CD14-positive monocyte (primary cell): ENCODE data around the gene MZB1. TPM values are rescaled to one million over a fixed set of nuclear protein-coding genes. Genes with fewer than 3 reads are reported as not detected.
A peak's percentile ranks its signal among the peaks of the same experiment; 100 is the strongest.

Experiments used
- DNase-seq, 3 donors: peaks; one replicate each; pipeline ENCODE4 v3.0.0-alpha.2; 2011 to 2022
- H2AFZ ChIP-seq: 2 replicates; pipeline ENCODE4 v1.6.0; 2012; ENCODE audit warnings: mild to moderate bottlenecking, low read depth, low read length, inconsistent platforms; ENCODE audit not compliant: insufficient read depth, poor library complexity, severe bottlenecking
- H3K27ac ChIP-seq, 2 donors: 1 replicate in 1 of 2; 2 replicates in 1 of 2; pipeline ENCODE4 v1.5.1; 2012 to 2013; ENCODE audit warnings: low read length in 2 of 2, control low read depth in 1 of 2, inconsistent platforms in 1 of 2, low read depth in 1 of 2, mild to moderate bottlenecking in 1 of 2
- H3K27me3 ChIP-seq, 2 donors: one replicate each; pipeline versions ENCODE4 v1.6.0 to v1.6.1; 2011 to 2013; ENCODE audit warnings: low read length in 2 of 2; ENCODE audit not compliant: control insufficient read depth in 2 of 2, insufficient read depth in 2 of 2
- H3K36me3 ChIP-seq, 2 donors: replicated peaks in 1 of 2; 1 replicate in 1 of 2; 2 replicates in 1 of 2; pipeline versions ENCODE4 v1.5.1 to v1.6.1; 2012 to 2013; ENCODE audit warnings: low read length in 2 of 2, control low read depth in 1 of 2, inconsistent platforms in 1 of 2, mild to moderate bottlenecking in 1 of 2; ENCODE audit not compliant: insufficient read depth in 2 of 2, control insufficient read depth in 1 of 2
- H3K4me1 ChIP-seq, 2 donors: 1 replicate in 1 of 2; 2 replicates in 1 of 2; pipeline versions ENCODE4 v1.5.1 to v1.6.1; 2012 to 2013; ENCODE audit warnings: low read length in 2 of 2, control low read depth in 1 of 2, inconsistent platforms in 1 of 2, mild to moderate bottlenecking in 1 of 2, moderate library complexity in 1 of 2; ENCODE audit not compliant: insufficient read depth in 2 of 2, control insufficient read depth in 1 of 2
- H3K4me2 ChIP-seq: replicated peaks from 2 replicates; pipeline ENCODE3; 2012; ENCODE audit warnings: low read length, moderate library complexity, mild to moderate bottlenecking; ENCODE audit not compliant: poor library complexity, severe bottlenecking; ENCODE audit errors: extremely low read depth
- H3K4me3 ChIP-seq, 3 experiments: fragments of 200-600 bp in 1 of 3; sonication (generic) in 1 of 3; replicated peaks in 1 of 3; 1 replicate in 2 of 3; 2 replicates in 1 of 3; pipeline ENCODE4 v1.5.1; 2011 to 2013; ENCODE audit warnings: low read length in 3 of 3, mild to moderate bottlenecking in 3 of 3, control low read depth in 2 of 3, low read depth in 2 of 3, inconsistent platforms in 1 of 3, moderate library complexity in 1 of 3
- H3K79me2 ChIP-seq: 2 replicates; pipeline ENCODE4 v1.6.0; 2012; ENCODE audit warnings: mild to moderate bottlenecking, control low read depth, inconsistent platforms, low read length, moderate library complexity; ENCODE audit not compliant: insufficient read depth
- H3K9ac ChIP-seq: 2 replicates; pipeline ENCODE4 v1.6.0; 2017; ENCODE audit warnings: low read length, mild to moderate bottlenecking; ENCODE audit not compliant: insufficient read depth, poor library complexity, severe bottlenecking
- H3K9me3 ChIP-seq, 2 donors: replicated peaks in 1 of 2; 1 replicate in 1 of 2; 2 replicates in 1 of 2; pipeline versions ENCODE4 v1.5.1 to v1.6.1; 2012 to 2013; ENCODE audit warnings: low read length in 2 of 2, control low read depth in 1 of 2; ENCODE audit not compliant: control insufficient read depth in 1 of 2, insufficient read depth in 1 of 2
- H4K20me1 ChIP-seq: 2 replicates; pipeline ENCODE4 v1.6.0; 2012; ENCODE audit warnings: mild to moderate bottlenecking, low read length, control low read depth, moderate library complexity; ENCODE audit not compliant: insufficient read depth
- H3K27ac Mint-ChIP-seq, 7 donors: one replicate each; pipeline ENCODE4 v1.8.0; 2020; ENCODE audit warnings: mild to moderate bottlenecking in 7 of 7, mixed read lengths in 7 of 7, moderate library complexity in 6 of 7, inconsistent platforms in 2 of 7
- H3K27me3 Mint-ChIP-seq, 3 donors: one replicate each; pipeline ENCODE4 v1.8.0; 2021 to 2022; ENCODE audit warnings: low read depth in 3 of 3, mild to moderate bottlenecking in 3 of 3, mixed read lengths in 3 of 3, moderate library complexity in 3 of 3, inconsistent platforms in 1 of 3
- H3K36me3 Mint-ChIP-seq, 2 donors: one replicate each; pipeline ENCODE4 v1.8.0; 2020; ENCODE audit warnings: mixed read lengths in 2 of 2, inconsistent platforms in 1 of 2, mild to moderate bottlenecking in 1 of 2
- H3K4me1 Mint-ChIP-seq: one replicate; pipeline ENCODE4 v1.8.0; 2020; ENCODE audit warnings: mild to moderate bottlenecking, mixed read lengths
- H3K4me3 Mint-ChIP-seq, 2 donors: one replicate each; pipeline ENCODE4 v1.8.0; 2020; ENCODE audit warnings: mild to moderate bottlenecking in 2 of 2, mixed read lengths in 2 of 2, moderate library complexity in 1 of 2
- H3K9me3 Mint-ChIP-seq, 7 donors: one replicate each; pipeline ENCODE4 v1.8.0; 2020 to 2022; ENCODE audit warnings: mixed read lengths in 7 of 7, mild to moderate bottlenecking in 6 of 7, moderate library complexity in 6 of 7, inconsistent platforms in 2 of 7
- CTCF ChIP-seq: fragments of 200-600 bp; IDR thresholded peaks from one replicate; pipeline ENCODE4 v1.8.0; 2022; ENCODE audit warnings: antibody characterized with exemption, mild to moderate bottlenecking
- WGBS: methylation state at CpG from one replicate; pipeline ENCODE4 v1.1.5; 2013; ENCODE audit warnings: missing lambda C conversion rate; ENCODE audit not compliant: insufficient coverage; 5-methylcytosine and 5-hydroxymethylcytosine counted together
- intact Hi-C, 2 donors: fragments of 100-400 bp; cut with micrococcal nuclease; formaldehyde crosslinking; loops; one replicate each; pipeline versions ENCODE4 v1.15.0 to v1.15.1; 2023
- polyA plus RNA-seq, 3 donors: library from polyadenylated mRNA; depleted of rRNA in 1 of 3; unstranded in 2 of 3; stranded (reverse) in 1 of 3; fragments of 300-500 nt in 2 of 3; fragments of >200 nt in 1 of 3; fragmentation: Illumina TruSeq in 2 of 3; gene quantifications; 1 replicate in 2 of 3; 2 replicates in 1 of 3; pipeline ENCODE4 v1.2.3, GENCODE V29; 2012 to 2021

The MZB1 gene
- polyA plus RNA-seq, 3 donors = 0.30 to 0.52 TPM; not detected in 1

GRCh38 chr5:139386050-139386438 is 3.7 kb downstream of the MZB1 start:
- intact Hi-C loops = no loop called here
- Mint-ChIP-seq H3K4me3 (peak overlapping the region in 1 of 2 donors; percentile 21), H3K9me3 (no peaks in the 10 kb centered on the region), H3K27me3 (peaks cover 13 to 24% (median 15%) of the 10 kb centered on the region in 3 donors), H3K27ac (peak overlapping the region in 2 of 7 donors; percentile 23 to 60), H3K4me1 (peaks cover 42% of the 10 kb centered on the region), H3K36me3 (no peaks in the 10 kb centered on the region)
- Histone ChIP-seq H3K79me2 (no peaks in the 10 kb centered on the region), H3K4me3 (peak overlapping the region in 1 of 3 experiments; percentile 86), H3K36me3 (no peaks in the 10 kb centered on the region), H4K20me1 (no peaks in the 10 kb centered on the region), H3K9ac (no peak overlapping the region), H2AFZ (no peak overlapping the region), H3K9me3 (no peaks in the 10 kb centered on the region), H3K4me2 (peak overlapping the region; percentile 36), H3K4me1 (peaks cover 22 to 30% of the 10 kb centered on the region in 2 donors), H3K27ac (no peak overlapping the region), H3K27me3 (peaks cover 0 to 4% of the 10 kb centered on the region in 2 donors)
- whole genome bisulfite sequencing = no CpG with 5 or more reads among the region's 5 CpGs
- peak in 2 of 3 donors; percentile 36 to 41 for DNase-seq
- no peak for TF ChIP-seq CTCF

GRCh38 chr5:139385061-139386049 is 4.4 kb downstream of the MZB1 start:
- Mint-ChIP-seq H3K36me3 (no peaks in the 10 kb centered on the region), H3K9me3 (no peaks in the 10 kb centered on the region), H3K27ac (peak overlapping the region; percentile 23 to 86 (median 65)), H3K4me1 (peaks cover 41% of the 10 kb centered on the region), H3K4me3 (peak overlapping the region; percentile 90 to 93), H3K27me3 (peaks cover 6 to 19% (median 11%) of the 10 kb centered on the region in 3 donors)
- intact Hi-C loops = no loop called here
- peak overlapping the region; percentile 55 to 86 (median 73) for H3K4me3 ChIP-seq
- peaks cover 22 to 30% of the 10 kb centered on the region in 2 donors for H3K4me1 ChIP-seq
- DNase-seq = peak in 1 of 3 donors; percentile 26
- H4K20me1 ChIP-seq = no peaks in the 10 kb centered on the region
- no peak for TF ChIP-seq CTCF
- H3K27me3 ChIP-seq = no peaks in the 10 kb centered on the region
- H3K79me2 ChIP-seq = no peaks in the 10 kb centered on the region
- H3K9me3 ChIP-seq = no peaks in the 10 kb centered on the region
- H3K4me2 ChIP-seq = peak overlapping the region; percentile 80
- WGBS = 23% methylated on average over 5 of the region's 8 CpGs
- H3K9ac ChIP-seq = peak overlapping the region; percentile 58
- H3K36me3 ChIP-seq = no peaks in the 10 kb centered on the region
- peak overlapping the region in 1 of 2 donors; percentile 70 for H3K27ac ChIP-seq
- H2AFZ ChIP-seq = peak overlapping the region; percentile 84
